CD4-positive, alpha-beta memory T cell (primary cell): ENCODE data around the gene PDGFRA. TPM values are rescaled to one million over a fixed set of nuclear protein-coding genes. Genes with fewer than 3 reads are reported as not detected.

Source experiments
- CTCF ChIA-PET: fragments of 350-600 bp; sonication (Branson Sonifier 250); formaldehyde crosslinking; loops from one replicate; lab custom pipeline; 2021; ENCODE audit warnings: inconsistent platforms; ENCODE audit not compliant: partially characterized antibody; lab: Charles Lee
- POLR2A ChIA-PET: fragments of 350-600 bp; sonication (Branson Sonifier 250); formaldehyde crosslinking; loops from one replicate; lab custom pipeline; 2021; ENCODE audit not compliant: partially characterized antibody; lab: Charles Lee
- DNase-seq, 5 donors: peaks; one replicate each; pipeline versions ENCODE4 v3.0.0 to v3.0.0-alpha.2; 2020 to 2022; ENCODE audit warnings: mixed read lengths in 1 of 5
- H3K27ac ChIP-seq: one replicate; pipeline ENCODE4 v1.7.0; 2013; ENCODE audit warnings: low read depth, low read length
- H3K27me3 ChIP-seq: 2 replicates; pipeline ENCODE4 v1.7.0; 2013; ENCODE audit warnings: mild to moderate bottlenecking, low read length, moderate library complexity; ENCODE audit not compliant: insufficient read depth
- H3K36me3 ChIP-seq: 2 replicates; pipeline ENCODE4 v1.7.0; 2013; ENCODE audit warnings: mild to moderate bottlenecking, low read length, moderate library complexity; ENCODE audit not compliant: insufficient read depth
- H3K4me1 ChIP-seq: 2 replicates; pipeline ENCODE4 v1.7.0; 2013; ENCODE audit warnings: mild to moderate bottlenecking, low read length, moderate library complexity; ENCODE audit not compliant: insufficient read depth
- H3K4me3 ChIP-seq, 2 donors: one replicate each; pipeline ENCODE4 v1.7.0; 2013; ENCODE audit warnings: low read length in 2 of 2, mild to moderate bottlenecking in 1 of 2
- H3K9me3 ChIP-seq, 2 donors: one replicate each; pipeline ENCODE4 v1.7.0; 2013; ENCODE audit warnings: low read length in 2 of 2, control low read depth in 1 of 2; ENCODE audit not compliant: control insufficient read depth in 1 of 2
- H3K27ac Mint-ChIP-seq, 7 donors: one replicate each; pipeline ENCODE4 v1.8.0; 2020 to 2021; ENCODE audit warnings: mixed read lengths in 7 of 7, mild to moderate bottlenecking in 6 of 7, inconsistent platforms in 3 of 7, moderate library complexity in 3 of 7
- H3K27me3 Mint-ChIP-seq, 2 donors: one replicate each; pipeline ENCODE4 v1.8.0; 2020 to 2021; ENCODE audit warnings: mixed read lengths in 2 of 2
- H3K36me3 Mint-ChIP-seq, 2 donors: one replicate each; pipeline ENCODE4 v1.8.0; 2020 to 2021; ENCODE audit warnings: mixed read lengths in 2 of 2, inconsistent platforms in 1 of 2, mild to moderate bottlenecking in 1 of 2
- H3K4me1 Mint-ChIP-seq, 4 donors: one replicate each; pipeline ENCODE4 v1.8.0; 2020 to 2021; ENCODE audit warnings: mixed read lengths in 4 of 4, mild to moderate bottlenecking in 1 of 4
- H3K4me3 Mint-ChIP-seq, 8 donors: one replicate each; pipeline ENCODE4 v1.8.0; 2020 to 2021; ENCODE audit warnings: mixed read lengths in 8 of 8, mild to moderate bottlenecking in 7 of 8, moderate library complexity in 6 of 8, inconsistent platforms in 3 of 8
- H3K9me3 Mint-ChIP-seq, 8 donors: one replicate each; pipeline ENCODE4 v1.8.0; 2020 to 2021; ENCODE audit warnings: mixed read lengths in 8 of 8, mild to moderate bottlenecking in 5 of 8, inconsistent platforms in 3 of 8, moderate library complexity in 1 of 8
- intact Hi-C: fragments of 100-400 bp; cut with micrococcal nuclease; formaldehyde crosslinking; loops from one replicate; pipeline ENCODE4 v1.15.1; 2023
- polyA plus RNA-seq, 2 donors: library from polyadenylated mRNA; unstranded; fragments of 300-500 nt; fragmentation: Illumina TruSeq; gene quantifications; one replicate each; pipeline ENCODE4 v1.2.3, GENCODE V29; 2021
- total RNA-seq, 2 experiments: library from RNA; stranded (reverse); gene quantifications; one replicate each; pipeline ENCODE4 v1.2.3, GENCODE V29; 2021

The PDGFRA gene
- total and polyA plus RNA-seq, 4 experiments from 2014 or later: not detected

DNA sequence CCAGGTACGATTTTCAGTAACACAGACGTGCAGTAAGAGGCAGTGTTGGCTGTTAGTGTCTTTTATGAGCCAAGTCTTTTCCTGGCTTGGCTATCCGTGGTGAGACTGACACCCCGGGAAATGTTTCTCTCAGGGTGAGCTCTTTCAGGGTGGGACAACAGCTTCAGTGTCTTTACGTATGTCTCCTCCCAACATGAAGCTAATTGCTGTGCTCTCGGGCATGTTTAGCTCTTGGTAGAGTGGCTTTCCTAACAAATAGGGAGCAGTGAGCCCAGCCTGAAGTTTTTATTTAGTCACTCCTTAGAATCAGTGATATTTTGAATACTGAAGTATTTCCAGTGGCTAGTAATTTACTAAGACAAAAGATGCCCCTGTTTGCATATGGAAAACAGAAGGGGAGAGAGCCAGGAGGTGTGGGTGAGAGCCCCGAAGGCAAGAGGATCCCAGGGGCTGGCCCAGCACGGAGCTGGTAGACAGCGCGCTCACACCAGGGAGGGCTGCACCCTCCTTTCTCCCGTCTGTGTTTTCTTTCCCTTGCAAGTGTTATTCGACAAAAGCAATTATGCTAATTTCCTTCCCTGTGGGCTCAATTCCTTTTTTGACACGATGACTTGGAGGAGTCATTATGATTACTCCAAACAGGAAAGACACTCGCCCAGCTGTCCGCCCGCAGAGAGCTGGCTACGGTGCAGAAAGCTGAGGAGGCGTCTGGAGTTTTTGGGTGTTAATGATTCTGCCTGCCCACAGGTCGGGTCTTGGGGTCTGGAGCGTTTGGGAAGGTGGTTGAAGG is 47.7 kb downstream of the PDGFRA start:
- Histone ChIP-seq H3K27me3 (peaks cover 4% of the 10 kb centered on the region), H3K27ac (no peak overlapping the region), H3K4me1 (no peaks in the 10 kb centered on the region), H3K4me3 (no peak overlapping the region), H3K36me3 (no peaks in the 10 kb centered on the region), H3K9me3 (no peaks in the 10 kb centered on the region)
- Mint-ChIP-seq H3K4me1 (no peaks in the 10 kb centered on the region), H3K27ac (no peak overlapping the region), H3K9me3 (peaks cover 0 to 3% (median 1%) of the 10 kb centered on the region in 8 donors), H3K27me3 (peaks cover 9 to 12% of the 10 kb centered on the region in 2 donors), H3K36me3 (no peaks in the 10 kb centered on the region), H3K4me3 (no peak overlapping the region)
- CTCF ChIA-PET: interaction anchor here (1.3 kb wide), 1 partner anchor 43 kb away, joined by 4 read pairs; no protein-coding TSS in a partner anchor
- POLR2A ChIA-PET: no interaction called here
- DNase-seq: no peak
- intact Hi-C loops: no loop called here

DNA sequence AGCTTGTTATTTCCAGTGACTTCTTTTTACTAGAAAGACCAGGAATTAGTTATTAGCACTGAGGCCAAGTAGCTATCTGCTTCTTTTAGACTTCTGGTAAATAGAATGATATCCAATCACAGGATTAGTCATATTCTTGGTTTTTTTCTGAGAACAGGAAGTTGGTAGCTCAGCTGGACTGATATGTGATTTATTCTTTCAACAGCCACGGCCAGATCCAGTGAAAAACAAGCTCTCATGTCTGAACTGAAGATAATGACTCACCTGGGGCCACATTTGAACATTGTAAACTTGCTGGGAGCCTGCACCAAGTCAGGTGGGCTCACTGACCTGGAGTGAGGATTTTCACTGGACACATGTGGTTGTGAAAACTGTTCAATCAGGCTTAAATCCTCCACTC is 48.6 kb downstream of the PDGFRA start:
- peaks cover 2 to 12% (median 9%) of the 10 kb centered on the region in 8 donors for H3K9me3 Mint-ChIP-seq
- no peaks in the 10 kb centered on the region for H3K36me3 Mint-ChIP-seq
- no peak overlapping the region for H3K27ac ChIP-seq
- H3K27me3 Mint-ChIP-seq: peaks cover 9 to 14% of the 10 kb centered on the region in 2 donors
- peaks cover 4% of the 10 kb centered on the region for H3K27me3 ChIP-seq
- H3K4me1 ChIP-seq: no peaks in the 10 kb centered on the region
- ChIA-PET CTCF (interaction anchor here (1.3 kb wide), 1 partner anchor 44 kb away, joined by 4 read pairs; no protein-coding TSS in a partner anchor), POLR2A (no interaction called here)
- H3K9me3 ChIP-seq: no peaks in the 10 kb centered on the region
- no peaks in the 10 kb centered on the region for H3K4me1 Mint-ChIP-seq
- H3K27ac Mint-ChIP-seq: no peak overlapping the region
- no peaks in the 10 kb centered on the region for H3K36me3 ChIP-seq
- no peak for DNase-seq
- H3K4me3 Mint-ChIP-seq: no peak overlapping the region
- intact Hi-C loops: no loop called here
- no peak overlapping the region for H3K4me3 ChIP-seq

DNA sequence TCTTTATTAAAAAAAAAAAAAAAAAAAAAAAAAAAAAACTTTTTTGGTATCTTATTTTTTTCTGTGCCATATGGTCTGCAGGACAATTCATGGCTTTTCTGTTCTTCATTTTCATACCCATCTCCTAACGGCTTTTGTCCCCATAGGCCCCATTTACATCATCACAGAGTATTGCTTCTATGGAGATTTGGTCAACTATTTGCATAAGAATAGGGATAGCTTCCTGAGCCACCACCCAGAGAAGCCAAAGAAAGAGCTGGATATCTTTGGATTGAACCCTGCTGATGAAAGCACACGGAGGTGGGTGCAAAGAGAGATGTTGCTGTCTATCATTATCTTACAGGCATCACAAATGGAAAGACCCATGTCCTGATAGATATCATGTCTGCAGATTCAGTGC is 49.1 kb downstream of the PDGFRA start:
- ChIA-PET POLR2A (no interaction called here), CTCF (no interaction called here)
- DNase-seq: no peak
- Histone ChIP-seq H3K4me1 (no peaks in the 10 kb centered on the region), H3K36me3 (no peaks in the 10 kb centered on the region), H3K27me3 (peaks cover 4% of the 10 kb centered on the region), H3K27ac (no peak overlapping the region), H3K9me3 (no peaks in the 10 kb centered on the region), H3K4me3 (no peak overlapping the region)
- H3K27ac Mint-ChIP-seq: no peak overlapping the region
- peaks cover 9 to 13% of the 10 kb centered on the region in 2 donors for H3K27me3 Mint-ChIP-seq
- H3K4me3 Mint-ChIP-seq: no peak overlapping the region
- H3K4me1 Mint-ChIP-seq: no peaks in the 10 kb centered on the region
- intact Hi-C loops: no loop called here
- H3K9me3 Mint-ChIP-seq: peaks cover 2 to 14% (median 10%) of the 10 kb centered on the region in 8 donors
- no peaks in the 10 kb centered on the region for H3K36me3 Mint-ChIP-seq

DNA sequence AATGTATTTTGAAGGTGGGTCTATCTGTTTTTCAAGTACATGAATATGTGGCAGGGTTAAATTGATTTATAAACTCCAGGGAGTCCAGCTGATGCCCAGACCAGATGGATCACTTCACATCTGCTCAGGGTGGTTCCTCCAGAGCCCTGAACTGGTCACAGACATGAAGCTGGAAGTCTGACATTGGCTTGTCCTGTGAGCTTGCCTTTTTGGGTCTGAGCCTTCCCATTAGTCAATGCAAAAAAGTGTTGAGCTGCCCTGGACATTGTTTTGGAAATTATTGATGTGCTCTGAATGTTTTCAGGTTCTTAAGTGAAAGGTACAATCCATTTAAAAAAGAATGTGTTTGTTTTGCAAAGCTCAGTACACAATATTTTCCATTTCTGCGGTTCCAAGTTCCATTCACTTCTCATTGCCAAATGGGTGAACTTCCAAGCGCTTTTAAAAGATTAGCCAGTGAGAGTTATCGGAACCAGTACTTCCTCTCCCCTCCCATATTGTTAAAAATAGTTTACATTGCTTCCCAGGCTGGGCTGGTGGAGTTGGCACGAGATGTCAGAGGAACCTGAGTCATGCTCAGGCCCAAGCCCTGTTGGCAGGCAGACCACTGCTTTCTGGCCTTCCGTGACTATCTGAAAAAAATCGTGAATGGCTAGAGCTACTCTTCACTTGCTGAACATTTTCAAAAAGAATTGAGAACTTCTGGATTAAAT is 52.1 kb downstream of the PDGFRA start:
- Histone ChIP-seq H3K36me3 (no peaks in the 10 kb centered on the region), H3K27ac (no peak overlapping the region), H3K9me3 (no peaks in the 10 kb centered on the region), H3K27me3 (no peaks in the 10 kb centered on the region), H3K4me1 (no peaks in the 10 kb centered on the region), H3K4me3 (no peak overlapping the region)
- Mint-ChIP-seq H3K4me3 (no peak overlapping the region), H3K9me3 (peaks cover 5 to 32% (median 18%) of the 10 kb centered on the region in 8 donors), H3K36me3 (peaks cover 0 to 1% of the 10 kb centered on the region in 2 donors), H3K27ac (no peak overlapping the region), H3K4me1 (no peaks in the 10 kb centered on the region), H3K27me3 (peaks cover 5 to 6% of the 10 kb centered on the region in 2 donors)
- intact Hi-C loops: no loop called here
- CTCF ChIA-PET: no interaction called here
- POLR2A ChIA-PET: no interaction called here
- DNase-seq: no peak

DNA sequence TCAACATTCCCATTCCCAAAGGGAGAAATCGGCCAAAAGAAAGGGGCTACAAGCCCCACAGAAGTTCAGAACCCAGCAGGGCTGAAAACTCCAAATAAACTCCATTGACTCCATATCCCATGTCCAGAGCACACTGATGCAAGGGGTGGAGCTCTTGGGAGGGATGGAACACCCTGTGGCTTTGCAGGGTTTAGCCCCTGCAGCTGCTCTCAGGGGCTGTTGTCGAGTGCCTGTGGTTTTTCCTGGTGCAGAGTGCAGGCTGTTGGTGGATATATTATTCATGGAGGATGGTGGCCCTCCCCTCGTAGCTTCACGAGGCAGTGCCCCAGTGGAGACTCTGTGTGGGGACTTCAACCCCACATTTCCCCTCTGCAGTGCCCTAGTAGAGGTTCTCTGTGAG is 53.7 kb downstream of the PDGFRA start:
- intact Hi-C loops: no loop called here
- Histone ChIP-seq H3K4me1 (no peaks in the 10 kb centered on the region), H3K27ac (no peak overlapping the region), H3K36me3 (no peaks in the 10 kb centered on the region), H3K9me3 (no peaks in the 10 kb centered on the region), H3K4me3 (no peak overlapping the region), H3K27me3 (no peaks in the 10 kb centered on the region)
- POLR2A ChIA-PET: no interaction called here
- peaks cover 5 to 32% (median 18%) of the 10 kb centered on the region in 8 donors for H3K9me3 Mint-ChIP-seq
- no peak overlapping the region for H3K4me3 Mint-ChIP-seq
- H3K27ac Mint-ChIP-seq: no peak overlapping the region
- DNase-seq: no peak
- peaks cover 0 to 1% of the 10 kb centered on the region in 2 donors for H3K36me3 Mint-ChIP-seq
- no peaks in the 10 kb centered on the region for H3K4me1 Mint-ChIP-seq
- CTCF ChIA-PET: no interaction called here
- H3K27me3 Mint-ChIP-seq: peaks cover 0 to 4% of the 10 kb centered on the region in 2 donors

DNA sequence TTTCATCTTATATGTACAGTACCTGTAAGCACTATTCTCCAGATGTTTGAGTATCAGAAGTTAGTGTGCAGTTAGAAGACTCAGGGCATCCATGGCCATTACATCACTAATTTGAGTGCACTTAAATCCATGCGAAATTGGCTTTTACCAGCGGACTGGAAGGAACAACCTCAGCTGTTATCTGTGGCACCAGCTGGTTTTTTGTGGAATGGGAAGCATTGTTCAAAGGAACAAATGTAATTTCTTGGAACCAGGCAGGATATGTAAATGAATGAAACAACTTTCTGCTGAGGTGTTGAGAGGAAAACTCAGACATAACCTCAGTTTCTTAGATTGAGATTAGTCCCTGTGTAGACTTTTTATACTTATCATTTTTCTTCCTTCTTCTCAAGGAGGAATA is 60.2 kb downstream of the PDGFRA start:
- H3K27me3 Mint-ChIP-seq: peaks cover 7 to 9% of the 10 kb centered on the region in 2 donors
- ChIA-PET POLR2A (no interaction called here), CTCF (no interaction called here)
- H3K4me1 Mint-ChIP-seq: no peaks in the 10 kb centered on the region
- H3K9me3 ChIP-seq: no peaks in the 10 kb centered on the region
- peaks cover 0 to 16% (median 2%) of the 10 kb centered on the region in 8 donors for H3K9me3 Mint-ChIP-seq
- H3K27ac Mint-ChIP-seq: no peak overlapping the region
- DNase-seq: no peak
- no peaks in the 10 kb centered on the region for H3K27me3 ChIP-seq
- no peaks in the 10 kb centered on the region for H3K4me1 ChIP-seq
- H3K36me3 Mint-ChIP-seq: peaks cover 0 to under 1% of the 10 kb centered on the region in 2 donors
- no peak overlapping the region for H3K4me3 Mint-ChIP-seq
- intact Hi-C loops: no loop called here
- H3K36me3 ChIP-seq: no peaks in the 10 kb centered on the region
- H3K4me3 ChIP-seq: no peak overlapping the region
- no peak overlapping the region for H3K27ac ChIP-seq

DNA sequence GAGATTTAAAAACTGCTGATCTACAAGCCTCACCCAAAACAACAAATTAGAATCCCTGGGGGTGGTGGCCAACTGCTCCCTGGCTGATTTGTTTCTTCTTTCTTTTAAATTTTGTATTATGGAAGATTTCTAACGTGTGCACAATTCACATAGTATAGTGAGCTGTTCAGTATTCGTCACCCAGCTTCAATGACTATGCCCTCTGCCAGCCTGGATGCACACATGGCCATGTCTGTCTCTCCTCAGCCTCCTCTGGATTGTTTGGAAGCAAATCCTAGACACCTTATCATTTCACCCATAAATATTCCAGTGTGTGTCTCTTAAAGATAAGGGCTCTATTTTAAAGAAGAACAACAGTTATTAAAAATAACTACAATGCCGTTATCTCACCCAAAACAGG is 61.9 kb downstream of the PDGFRA start:
- Histone ChIP-seq H3K4me3 (no peak overlapping the region), H3K36me3 (no peaks in the 10 kb centered on the region), H3K9me3 (no peaks in the 10 kb centered on the region), H3K4me1 (no peaks in the 10 kb centered on the region), H3K27ac (no peak overlapping the region), H3K27me3 (no peaks in the 10 kb centered on the region)
- DNase-seq: no peak
- ChIA-PET CTCF (no interaction called here), POLR2A (no interaction called here)
- Mint-ChIP-seq H3K9me3 (peaks cover 0 to 7% (median 0%) of the 10 kb centered on the region in 8 donors), H3K36me3 (no peaks in the 10 kb centered on the region), H3K4me1 (no peaks in the 10 kb centered on the region), H3K4me3 (no peak overlapping the region), H3K27me3 (peaks cover 7 to 9% of the 10 kb centered on the region in 2 donors), H3K27ac (no peak overlapping the region)
- intact Hi-C loops: no loop called here
